Skeletal muscle tissue (tissue), 4 donors: ENCODE results near the gene HDAC4. TPM values are rescaled to one million over a fixed set of nuclear protein-coding genes. Genes with fewer than 3 reads are reported as not detected.
A peak's percentile ranks its signal among the peaks of the same experiment; 100 is the strongest.

ENCODE experiments used
- H3K27ac ChIP-seq: one replicate; pipeline ENCODE4 v1.7.0; 2013; ENCODE audit warnings: mild to moderate bottlenecking, low read depth, low read length, inconsistent platforms
- H3K27me3 ChIP-seq, 3 donors: one replicate each; pipeline ENCODE4 v1.7.0; 2013; ENCODE audit warnings: low read length in 3 of 3; ENCODE audit not compliant: control insufficient read depth in 3 of 3, insufficient read depth in 3 of 3
- H3K36me3 ChIP-seq, 3 donors: one replicate each; pipeline ENCODE4 v1.7.0; 2013; ENCODE audit warnings: low read length in 3 of 3; ENCODE audit not compliant: control insufficient read depth in 3 of 3, insufficient read depth in 3 of 3
- H3K4me1 ChIP-seq, 3 donors: one replicate each; pipeline ENCODE4 v1.7.0; 2013; ENCODE audit warnings: low read length in 3 of 3, mild to moderate bottlenecking in 3 of 3; ENCODE audit not compliant: control insufficient read depth in 3 of 3, insufficient read depth in 3 of 3
- H3K4me3 ChIP-seq, 3 donors: one replicate each; pipeline ENCODE4 v1.7.0; 2013; ENCODE audit warnings: low read length in 3 of 3
- H3K9ac ChIP-seq, 3 donors: one replicate each; pipeline ENCODE4 v1.7.0; 2013; ENCODE audit warnings: low read length in 3 of 3, mild to moderate bottlenecking in 3 of 3, moderate library complexity in 2 of 3, low read depth in 1 of 3
- H3K9me3 ChIP-seq, 3 donors: one replicate each; pipeline ENCODE4 v1.7.0; 2013; ENCODE audit warnings: low read length in 3 of 3; ENCODE audit not compliant: control insufficient read depth in 3 of 3
- total RNA-seq: library from RNA; depleted of rRNA; stranded (reverse); fragments of >200 nt; gene quantifications from one replicate; pipeline ENCODE4 v1.2.3, GENCODE V29; 2014
- donor health status: Osteomylitis.

HDAC4 gene
- total RNA-seq, 1 donor from 2014 or later = 23.5 TPM

- Histone ChIP-seq H3K36me3 (no peaks in the 10 kb centered on the region), H3K4me1 (peaks cover 0 to 2% (median 0%) of the 10 kb centered on the region in 3 donors), H3K4me3 (no peak overlapping the region), H3K27me3 (peaks cover 46 to 51% (median 47%) of the 10 kb centered on the region in 3 donors), H3K9me3 (no peaks in the 10 kb centered on the region), H3K27ac (no peak overlapping the region), H3K9ac (no peak overlapping the region)
These were observed 387.7 kb downstream of the HDAC4 start for GRCh38 chr2:239012936-239013677.

- Histone ChIP-seq H3K9ac (no peak overlapping the region), H3K27ac (no peak overlapping the region), H3K36me3 (no peaks in the 10 kb centered on the region), H3K4me1 (peaks cover 0 to 2% (median 0%) of the 10 kb centered on the region in 3 donors), H3K9me3 (no peaks in the 10 kb centered on the region), H3K27me3 (peaks cover 50 to 57% (median 52%) of the 10 kb centered on the region in 3 donors), H3K4me3 (no peak overlapping the region)
These were observed 388.6 kb downstream of the HDAC4 start for GRCh38 chr2:239012228-239012627.

- Histone ChIP-seq H3K27me3 (peaks cover 47 to 53% (median 51%) of the 10 kb centered on the region in 3 donors), H3K4me3 (no peak overlapping the region)
These were observed 391.2 kb downstream of the HDAC4 start for GRCh38 chr2:239009589-239009961.

GRCh38 chr2:239008677-239009588, 391.9 kb downstream of the HDAC4 start:
- Histone ChIP-seq H3K4me1 (no peaks in the 10 kb centered on the region), H3K9ac (no peak overlapping the region), H3K27me3 (peaks cover 49 to 57% (median 54%) of the 10 kb centered on the region in 3 donors), H3K36me3 (no peaks in the 10 kb centered on the region), H3K27ac (no peak overlapping the region), H3K9me3 (no peaks in the 10 kb centered on the region), H3K4me3 (no peak overlapping the region)

More at GRCh38 chr2:239009589-239009961, 391.2 kb downstream of the HDAC4 start:
- H3K9ac ChIP-seq = no peak overlapping the region
- no peaks in the 10 kb centered on the region for H3K4me1 ChIP-seq
- no peak overlapping the region for H3K27ac ChIP-seq
- H3K36me3 ChIP-seq = no peaks in the 10 kb centered on the region
- H3K9me3 ChIP-seq = no peaks in the 10 kb centered on the region

- Histone ChIP-seq H3K4me3 (no peak overlapping the region), H3K27ac (no peak overlapping the region), H3K4me1 (peaks cover 0 to 4% (median 0%) of the 10 kb centered on the region in 3 donors), H3K27me3 (peaks cover 56 to 59% (median 58%) of the 10 kb centered on the region in 3 donors), H3K9me3 (no peaks in the 10 kb centered on the region), H3K36me3 (no peaks in the 10 kb centered on the region), H3K9ac (no peak overlapping the region)
These were observed 392.8 kb downstream of the HDAC4 start for GRCh38 chr2:239008004-239008403.

- Histone ChIP-seq H3K27me3 (peaks cover 54 to 59% (median 56%) of the 10 kb centered on the region in 3 donors), H3K4me1 (peaks cover 0 to 8% (median 0%) of the 10 kb centered on the region in 3 donors), H3K4me3 (no peak overlapping the region), H3K9ac (no peak overlapping the region), H3K27ac (no peak overlapping the region), H3K9me3 (peaks cover 0 to 2% (median 0%) of the 10 kb centered on the region in 3 donors), H3K36me3 (no peaks in the 10 kb centered on the region)
These were observed 394.1 kb downstream of the HDAC4 start for GRCh38 chr2:239006622-239007285.

- no peak overlapping the region for H3K4me3 ChIP-seq
- H3K27me3 ChIP-seq = peaks cover 49 to 55% (median 52%) of the 10 kb centered on the region in 3 donors
- no peak overlapping the region for H3K27ac ChIP-seq
- H3K9ac ChIP-seq = no peak overlapping the region
- peaks cover 0 to 8% (median 0%) of the 10 kb centered on the region in 3 donors for H3K4me1 ChIP-seq
- H3K36me3 ChIP-seq = no peaks in the 10 kb centered on the region
- peaks cover 0 to 4% (median 0%) of the 10 kb centered on the region in 3 donors for H3K9me3 ChIP-seq
These were observed 395.2 kb downstream of the HDAC4 start for GRCh38 chr2:239005586-239005985.

- Histone ChIP-seq H3K36me3 (no peaks in the 10 kb centered on the region), H3K27ac (no peak overlapping the region), H3K9me3 (peaks cover 0 to 4% (median 0%) of the 10 kb centered on the region in 3 donors), H3K4me3 (no peak overlapping the region), H3K9ac (no peak overlapping the region), H3K4me1 (peaks cover 0 to 8% (median 0%) of the 10 kb centered on the region in 3 donors), H3K27me3 (peaks cover 50 to 54% (median 51%) of the 10 kb centered on the region in 3 donors)
These were observed 396.4 kb downstream of the HDAC4 start for GRCh38 chr2:239004274-239005015.

GRCh38 chr2:239003624-239004273, 397.1 kb downstream of the HDAC4 start:
- no peak overlapping the region for H3K9ac ChIP-seq
- H3K4me3 ChIP-seq = peak overlapping the region in 1 of 3 donors; percentile 23
- H3K27ac ChIP-seq = no peak overlapping the region
- H3K36me3 ChIP-seq = no peaks in the 10 kb centered on the region
- peaks cover 45 to 51% (median 47%) of the 10 kb centered on the region in 3 donors for H3K27me3 ChIP-seq
- peaks cover 0 to 4% (median 0%) of the 10 kb centered on the region in 3 donors for H3K9me3 ChIP-seq
- H3K4me1 ChIP-seq = peaks cover 0 to 8% (median 0%) of the 10 kb centered on the region in 3 donors
